GM19463 (cell line): ENCODE results near the gene KLHDC10.
"Not testable (repeated sequence)": the region's sequence is repeated elsewhere in the genome, so short reads cannot be mapped to it uniquely, and the experiment has no call there.

Source experiments
- ATAC-seq: cut with Tn5 transposase; IDR thresholded peaks from one replicate; pipeline ENCODE4 v1.9.1; 2021; ENCODE audit warnings: mild to moderate bottlenecking, moderate library complexity; ENCODE audit not compliant: unreplicated experiment

The KLHDC10 gene

GRCh38 chr7:130153211-130153908 is 83.0 kb downstream of the KLHDC10 start:
- ATAC-seq: no peak

DNA sequence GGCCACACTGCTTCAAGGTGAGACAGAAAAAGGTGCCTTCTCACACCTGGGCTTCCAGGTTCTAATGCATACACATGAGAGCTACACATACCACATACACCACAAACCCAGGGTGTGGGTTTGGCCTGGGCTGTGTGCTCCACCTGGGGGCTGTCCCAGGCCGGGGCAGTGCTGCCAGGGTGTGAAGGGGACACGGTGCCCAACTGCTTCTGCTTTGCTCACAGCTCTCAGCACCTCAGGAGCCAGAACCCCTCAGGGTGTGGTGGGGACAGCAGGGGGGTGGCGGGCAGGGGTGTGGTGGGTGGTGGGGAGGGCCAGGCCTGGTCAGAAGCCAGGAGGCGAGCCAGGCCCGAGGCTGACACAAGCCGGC is 83.8 kb downstream of the KLHDC10 start:
- no peak for ATAC-seq

- no peak for ATAC-seq
Measured at GRCh38 chr7:130154501-130155317, 84.4 kb downstream of the KLHDC10 start.

DNA sequence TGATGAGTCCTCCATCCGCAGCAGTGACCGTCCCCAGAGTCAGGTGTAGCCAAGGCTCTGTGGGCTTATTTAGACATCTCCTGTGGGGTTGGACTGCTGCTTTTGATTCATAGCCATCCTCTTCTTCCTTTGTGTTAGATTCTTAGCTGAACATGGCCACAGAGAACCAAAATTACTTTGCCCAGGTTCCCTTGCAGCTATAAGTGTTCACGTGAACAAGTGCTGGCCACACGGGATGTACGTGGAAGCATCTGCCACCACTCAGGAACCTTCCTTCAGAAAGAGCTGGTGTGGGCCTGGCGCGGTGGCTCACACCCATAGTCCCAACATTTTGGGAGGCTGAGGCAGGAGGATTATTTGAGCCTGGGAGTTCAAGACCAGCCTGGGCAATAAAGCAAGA is 85.8 kb downstream of the KLHDC10 start:
- no peak for ATAC-seq

DNA sequence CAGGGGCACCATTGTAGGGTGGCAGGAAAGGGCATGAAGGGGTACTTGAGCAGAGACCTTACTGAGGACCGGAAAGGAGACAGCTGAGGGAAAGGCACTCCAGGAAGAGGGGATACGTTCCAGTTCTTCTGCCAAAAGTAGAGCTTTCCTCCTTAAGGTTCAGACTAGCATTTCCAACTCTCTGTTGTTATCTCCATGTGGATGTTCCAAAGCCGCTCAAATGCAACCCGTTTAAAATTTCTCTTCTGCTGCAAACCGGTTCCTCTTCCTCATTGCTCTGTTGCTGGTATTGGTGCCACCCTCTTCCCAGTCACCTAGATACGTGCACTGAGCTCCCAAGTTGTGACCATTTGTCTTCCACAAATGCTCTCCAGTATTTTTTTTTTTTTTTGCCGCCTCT is 87.4 kb downstream of the KLHDC10 start:
- ATAC-seq: no peak

DNA sequence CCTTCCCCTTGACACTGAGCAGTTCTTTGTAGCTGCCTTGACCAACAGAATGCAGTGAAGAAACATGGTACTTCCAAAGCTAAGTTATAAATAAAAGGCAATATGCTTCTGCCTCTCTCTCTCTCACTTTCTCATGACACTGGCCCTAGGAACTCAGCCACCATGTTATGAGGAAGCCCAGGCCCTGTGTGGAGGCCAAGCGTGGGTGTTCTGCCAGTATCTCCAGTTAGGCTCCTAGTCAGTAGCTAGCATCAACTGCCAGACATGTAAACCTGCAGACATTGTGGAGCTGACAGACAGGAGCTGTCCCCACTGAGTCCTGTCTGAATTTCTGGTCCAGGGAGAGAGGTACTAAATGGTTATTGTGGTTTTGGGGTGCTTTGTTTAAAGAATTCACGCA is 89.7 kb downstream of the KLHDC10 start:
- ATAC-seq: no peak

DNA sequence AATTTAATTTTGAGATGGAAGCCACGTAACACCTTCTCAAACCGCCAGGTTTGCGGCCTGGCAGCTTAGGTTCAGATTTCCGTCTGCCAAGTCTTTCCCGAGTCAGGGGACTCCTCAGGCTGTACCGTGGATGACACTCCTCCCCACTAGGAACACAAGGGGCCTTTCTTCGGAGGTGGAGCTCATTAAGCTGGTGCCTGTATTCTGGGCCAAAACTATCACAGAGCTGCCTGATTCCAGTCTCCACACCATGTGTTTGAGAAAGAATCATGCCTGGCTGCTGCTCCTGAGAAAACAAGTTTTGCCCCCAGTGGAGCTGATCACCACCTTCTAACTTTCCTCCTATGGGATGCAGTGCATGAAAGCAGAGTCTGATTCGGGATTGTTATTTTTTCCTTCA is 90.1 kb downstream of the KLHDC10 start:
- no peak for ATAC-seq

GRCh38 chr7:130162196-130162595 is 91.9 kb downstream of the KLHDC10 start:
- ATAC-seq: no peak

GRCh38 chr7:130174237-130174959 is 104.1 kb downstream of the KLHDC10 start:
- ATAC-seq: no peak

GRCh38 chr7:130178251-130178650 is 107.9 kb downstream of the KLHDC10 start:
- ATAC-seq: no peak

DNA sequence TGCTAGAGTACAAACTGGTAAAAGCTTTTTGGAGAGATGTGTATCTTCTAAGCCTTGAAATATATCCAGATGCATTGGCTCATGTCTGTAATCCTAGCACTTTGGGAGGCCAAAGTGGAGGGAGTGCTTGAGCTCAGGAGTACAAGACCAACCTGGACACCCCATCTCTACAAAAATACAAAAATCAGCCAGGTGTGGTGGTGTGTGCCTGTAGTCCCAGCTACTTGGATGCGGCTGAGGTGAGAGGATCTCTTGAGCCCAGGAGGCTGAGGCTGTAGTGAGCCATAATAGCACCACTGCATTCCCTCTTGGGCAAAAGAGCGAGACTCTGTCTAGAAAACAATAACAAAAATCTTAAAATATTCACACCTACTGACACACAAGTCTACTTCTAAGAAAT is 109.3 kb downstream of the KLHDC10 start:
- no peak for ATAC-seq

DNA sequence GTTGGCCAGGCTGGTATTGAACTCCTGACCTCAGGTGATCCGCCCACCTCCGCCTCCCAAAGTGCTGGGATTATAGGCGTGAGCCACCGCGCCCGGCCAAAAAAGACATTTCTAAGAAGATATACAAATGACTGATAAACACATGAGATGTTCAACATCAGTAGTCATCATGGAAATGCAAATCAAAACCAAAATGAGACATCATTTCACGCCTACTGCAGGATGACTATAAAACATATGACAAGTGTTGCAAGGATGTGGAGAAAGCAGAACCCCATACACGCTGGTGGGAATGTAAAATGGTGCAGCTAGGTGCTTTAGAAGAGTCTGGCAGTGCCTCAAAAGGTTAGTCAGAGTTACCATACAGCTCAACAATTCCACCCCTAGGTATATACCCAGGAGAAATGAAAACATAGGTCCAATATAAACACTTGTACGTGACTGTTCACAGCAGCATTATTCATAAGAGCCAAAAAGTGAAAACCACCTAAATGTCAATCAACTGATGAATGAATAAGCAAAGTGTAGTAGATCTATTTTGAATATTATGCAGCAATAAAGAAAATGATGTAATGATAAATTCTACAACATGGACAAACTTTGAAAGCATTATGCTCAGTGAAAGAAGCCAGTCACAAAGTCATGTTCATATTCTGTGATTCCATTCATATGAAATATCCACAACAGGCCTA is 110.4 kb downstream of the KLHDC10 start:
- ATAC-seq: no peak

DNA sequence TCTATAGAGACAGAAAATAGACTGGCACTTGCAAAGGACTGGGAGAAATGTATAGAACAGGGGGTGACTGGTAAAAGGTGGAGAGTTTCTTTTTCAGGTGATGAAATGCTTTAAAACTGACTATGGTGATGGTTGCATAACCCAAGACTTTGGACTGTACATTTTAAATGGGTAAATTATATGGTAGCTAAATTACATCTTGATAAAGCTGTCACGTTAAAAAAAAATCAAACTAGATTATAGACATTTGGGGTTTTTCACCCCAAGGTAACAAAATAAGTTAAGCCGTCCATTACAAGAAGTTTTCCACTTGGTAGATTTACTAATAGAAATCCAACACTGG is 110.9 kb downstream of the KLHDC10 start:
- ATAC-seq: no peak

GRCh38 chr7:130182990-130183389 is 112.7 kb downstream of the KLHDC10 start:
- peak; percentile 89 for ATAC-seq

- ATAC-seq: not testable (repeated sequence)
Measured at GRCh38 chr7:130184349-130184748, 114.0 kb downstream of the KLHDC10 start.
